Natural killer cell (primary cell): ENCODE data around the gene CD2AP. TPM values are rescaled to one million over a fixed set of nuclear protein-coding genes. Genes with fewer than 3 reads are reported as not detected.
"Not testable (repeated sequence)": the region's sequence is repeated elsewhere in the genome, so short reads cannot be mapped to it uniquely, and the experiment has no call there.

Source experiments
- ATAC-seq, 3 donors: fragments of 150-1000 bp in 2 of 3; fragments of 200-7000 bp in 1 of 3; cut with Tn5 transposase; 1 replicate in 1 of 3; 2 replicates in 2 of 3; pipeline ENCODE4 v1.10.0; 2021; ENCODE audit warnings: mild to moderate bottlenecking in 2 of 3, moderate library complexity in 2 of 3
- DNase-seq, 2 donors: peaks; one replicate each; pipeline versions ENCODE4 v3.0.0 to v3.0.0-alpha.2; 2013 to 2021; ENCODE audit warnings: mixed read lengths in 1 of 2
- H3K27ac ChIP-seq: one replicate; pipeline ENCODE4 v1.5.1; 2013; ENCODE audit warnings: mild to moderate bottlenecking, low read length
- H3K27me3 ChIP-seq: one replicate; pipeline ENCODE4 v1.6.1; 2013; ENCODE audit warnings: low read length; ENCODE audit not compliant: control insufficient read depth, insufficient read depth
- H3K36me3 ChIP-seq: one replicate; pipeline ENCODE4 v1.6.1; 2013; ENCODE audit warnings: low read length; ENCODE audit not compliant: control insufficient read depth, insufficient read depth
- H3K4me1 ChIP-seq: one replicate; pipeline ENCODE4 v1.6.1; 2013; ENCODE audit warnings: low read length; ENCODE audit not compliant: control insufficient read depth, insufficient read depth
- H3K4me3 ChIP-seq: one replicate; pipeline ENCODE4 v1.5.1; 2013; ENCODE audit warnings: low read length
- H3K9me3 ChIP-seq: one replicate; pipeline ENCODE4 v1.6.1; 2013; ENCODE audit warnings: low read length; ENCODE audit not compliant: control insufficient read depth, insufficient read depth
- H3K27ac Mint-ChIP-seq, 2 donors: one replicate each; pipeline ENCODE4 v1.8.0; 2022; ENCODE audit warnings: mild to moderate bottlenecking in 2 of 2, mixed read lengths in 2 of 2, moderate library complexity in 1 of 2
- H3K27me3 Mint-ChIP-seq, 2 donors: one replicate each; pipeline ENCODE4 v1.8.0; 2022; ENCODE audit warnings: low read depth in 2 of 2, mixed read lengths in 2 of 2
- H3K36me3 Mint-ChIP-seq: one replicate; pipeline ENCODE4 v1.8.0; 2022; ENCODE audit warnings: mixed read lengths
- H3K4me1 Mint-ChIP-seq, 2 donors: one replicate each; pipeline ENCODE4 v1.8.0; 2022; ENCODE audit warnings: mixed read lengths in 2 of 2
- H3K4me3 Mint-ChIP-seq: one replicate; pipeline ENCODE4 v1.8.0; 2022; ENCODE audit warnings: mild to moderate bottlenecking, moderate library complexity, mixed read lengths
- H3K9me3 Mint-ChIP-seq, 2 donors: one replicate each; pipeline ENCODE4 v1.8.0; 2022; ENCODE audit warnings: mixed read lengths in 2 of 2
- WGBS: methylation state at CpG from one replicate; pipeline ENCODE4 v1.1.7; 2013; ENCODE audit warnings: missing lambda C conversion rate; ENCODE audit not compliant: insufficient coverage; 5-methylcytosine and 5-hydroxymethylcytosine counted together
- intact Hi-C: fragments of 100-400 bp; cut with micrococcal nuclease; formaldehyde crosslinking; loops from one replicate; pipeline ENCODE4 v1.14.2; 2022
- total RNA-seq, 4 donors: library from RNA; stranded (reverse); fragments of 120-200 nt in 1 of 4; gene quantifications; one replicate each; pipeline versions ENCODE4 v1.2.3 to v1.2.4, GENCODE V29; 2013 to 2022
- TF ChIP-seq, protein P1 (sequence below): fragments of 200-600 bp; IDR thresholded peaks from one replicate; pipeline ENCODE4 v1.8.0; 2022; ENCODE audit warnings: antibody characterized with exemption

CD2AP gene
- total RNA-seq, 3 donors from 2014 or later (not counting 1 experiment from before 2014, with no cell fraction given) = 23.8 to 26.3 (median 26.3) TPM

DNA sequence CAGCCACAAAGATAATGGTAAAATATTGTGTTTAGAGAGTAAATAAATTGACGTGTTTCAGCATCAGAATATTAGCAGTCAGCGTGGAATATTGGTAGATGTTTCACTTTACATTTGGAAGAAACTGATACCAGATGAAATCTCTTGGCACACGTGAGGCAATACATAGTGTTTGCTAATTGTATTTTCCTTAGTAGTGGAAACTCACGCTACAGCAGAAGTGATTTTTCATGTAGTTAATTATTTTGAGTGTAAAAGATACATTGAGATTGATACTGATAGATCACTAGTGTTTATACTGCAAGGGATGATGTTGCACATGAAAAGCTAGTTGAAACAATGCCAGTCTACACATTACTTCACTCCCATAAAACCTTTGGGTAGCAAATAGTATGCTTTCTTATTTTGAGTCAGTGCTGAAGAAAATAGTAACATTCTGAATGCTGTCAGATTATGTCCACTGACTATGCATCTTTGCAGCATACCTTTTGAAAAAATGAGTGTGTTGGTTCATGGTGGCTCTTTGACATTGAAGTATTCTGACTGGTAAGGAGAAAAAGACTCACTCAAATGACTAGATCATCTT lies 59.3 kb downstream of the CD2AP start:
- intact Hi-C loops = no loop called here

DNA sequence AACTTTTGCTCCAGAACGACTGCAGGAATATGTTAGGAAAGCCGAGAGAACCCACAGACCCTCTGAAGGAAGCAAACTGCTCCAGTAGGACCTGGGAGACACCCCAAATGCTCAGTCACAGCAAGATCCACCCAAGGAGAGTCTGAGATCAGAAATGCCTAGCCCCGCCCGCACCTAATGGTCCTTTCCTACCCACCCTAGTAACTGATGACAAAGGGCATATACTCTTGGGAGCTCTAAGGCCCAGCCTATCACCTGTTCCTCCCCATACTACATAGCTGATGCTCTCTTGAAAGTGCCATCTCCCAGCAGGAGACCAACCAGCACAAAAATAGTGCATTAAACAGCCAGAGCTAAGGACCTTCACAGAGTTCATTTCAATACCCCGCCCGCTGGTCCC lies 67.6 kb downstream of the CD2AP start:
- Mint-ChIP-seq H3K9me3 (no peaks in the 10 kb centered on the region), H3K4me1 (peaks cover 4 to 16% of the 10 kb centered on the region in 2 donors), H3K27ac (no peak overlapping the region), H3K36me3 (peaks cover 17% of the 10 kb centered on the region), H3K4me3 (no peak overlapping the region), H3K27me3 (no peaks in the 10 kb centered on the region)
- no peaks in the 10 kb centered on the region for H3K4me1 ChIP-seq
- no peaks in the 10 kb centered on the region for H3K27me3 ChIP-seq
- DNase-seq (no peak), ATAC-seq (no peak)
- H3K36me3 ChIP-seq = peaks cover 19% of the 10 kb centered on the region
- no peaks in the 10 kb centered on the region for H3K9me3 ChIP-seq
- no peak overlapping the region for H3K4me3 ChIP-seq
- 96% methylated on average over 6 of the region's 6 CpGs for WGBS
- H3K27ac ChIP-seq = no peak overlapping the region
- intact Hi-C loops = no loop called here
- TF ChIP-seq, protein P1, sequence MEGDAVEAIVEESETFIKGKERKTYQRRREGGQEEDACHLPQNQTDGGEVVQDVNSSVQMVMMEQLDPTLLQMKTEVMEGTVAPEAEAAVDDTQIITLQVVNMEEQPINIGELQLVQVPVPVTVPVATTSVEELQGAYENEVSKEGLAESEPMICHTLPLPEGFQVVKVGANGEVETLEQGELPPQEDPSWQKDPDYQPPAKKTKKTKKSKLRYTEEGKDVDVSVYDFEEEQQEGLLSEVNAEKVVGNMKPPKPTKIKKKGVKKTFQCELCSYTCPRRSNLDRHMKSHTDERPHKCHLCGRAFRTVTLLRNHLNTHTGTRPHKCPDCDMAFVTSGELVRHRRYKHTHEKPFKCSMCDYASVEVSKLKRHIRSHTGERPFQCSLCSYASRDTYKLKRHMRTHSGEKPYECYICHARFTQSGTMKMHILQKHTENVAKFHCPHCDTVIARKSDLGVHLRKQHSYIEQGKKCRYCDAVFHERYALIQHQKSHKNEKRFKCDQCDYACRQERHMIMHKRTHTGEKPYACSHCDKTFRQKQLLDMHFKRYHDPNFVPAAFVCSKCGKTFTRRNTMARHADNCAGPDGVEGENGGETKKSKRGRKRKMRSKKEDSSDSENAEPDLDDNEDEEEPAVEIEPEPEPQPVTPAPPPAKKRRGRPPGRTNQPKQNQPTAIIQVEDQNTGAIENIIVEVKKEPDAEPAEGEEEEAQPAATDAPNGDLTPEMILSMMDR = no peak

More for the DNA sequence above, 59.3 kb downstream of the CD2AP start:
- 96% methylated on average over 4 of the region's 4 CpGs for WGBS
- Mint-ChIP-seq H3K4me3 (no peak overlapping the region), H3K4me1 (peaks cover 6 to 7% of the 10 kb centered on the region in 2 donors), H3K9me3 (no peaks in the 10 kb centered on the region), H3K36me3 (peaks cover 6% of the 10 kb centered on the region), H3K27me3 (no peaks in the 10 kb centered on the region), H3K27ac (no peak overlapping the region)
- ATAC-seq = no peak
- H3K9me3 ChIP-seq = no peaks in the 10 kb centered on the region
- no peaks in the 10 kb centered on the region for H3K27me3 ChIP-seq
- TF ChIP-seq, protein P1 = no peak
- no peak overlapping the region for H3K27ac ChIP-seq
- peaks cover 18% of the 10 kb centered on the region for H3K36me3 ChIP-seq
- H3K4me3 ChIP-seq = no peak overlapping the region
- DNase-seq = no peak
- no peaks in the 10 kb centered on the region for H3K4me1 ChIP-seq

- TF ChIP-seq, protein P1 = no peak
- WGBS = 99% methylated on average over 4 of the region's 4 CpGs
- Histone ChIP-seq H3K4me3 (no peak overlapping the region), H3K4me1 (no peaks in the 10 kb centered on the region), H3K36me3 (peaks cover under 1% of the 10 kb centered on the region), H3K9me3 (no peaks in the 10 kb centered on the region), H3K27me3 (no peaks in the 10 kb centered on the region), H3K27ac (no peak overlapping the region)
- H3K4me3 Mint-ChIP-seq = no peak overlapping the region
- peaks cover 4% of the 10 kb centered on the region for H3K36me3 Mint-ChIP-seq
- no peaks in the 10 kb centered on the region for H3K27me3 Mint-ChIP-seq
- H3K4me1 Mint-ChIP-seq = peaks cover 4 to 20% of the 10 kb centered on the region in 2 donors
- intact Hi-C loops = no loop called here
- H3K27ac Mint-ChIP-seq = no peak overlapping the region
- DNase-seq = no peak
- no peaks in the 10 kb centered on the region for H3K9me3 Mint-ChIP-seq
- ATAC-seq = no peak
Measured at GRCh38 chr6:47551670-47552069, 74.1 kb downstream of the CD2AP start.

GRCh38 chr6:47552319-47552718 lies 74.7 kb downstream of the CD2AP start:
- H3K9me3 Mint-ChIP-seq = no peaks in the 10 kb centered on the region
- DNase-seq (no peak), ATAC-seq (no peak)
- H3K4me3 ChIP-seq = no peak overlapping the region
- H3K36me3 Mint-ChIP-seq = no peaks in the 10 kb centered on the region
- H3K36me3 ChIP-seq = no peaks in the 10 kb centered on the region
- H3K9me3 ChIP-seq = no peaks in the 10 kb centered on the region
- peaks cover 4 to 20% of the 10 kb centered on the region in 2 donors for H3K4me1 Mint-ChIP-seq
- no peak overlapping the region for H3K4me3 Mint-ChIP-seq
- TF ChIP-seq, protein P1 = no peak
- peak overlapping the region; percentile 1 to 19 for H3K27ac Mint-ChIP-seq
- H3K4me1 ChIP-seq = no peaks in the 10 kb centered on the region
- intact Hi-C loops = no loop called here
- no peaks in the 10 kb centered on the region for H3K27me3 Mint-ChIP-seq
- 91% methylated on average over 1 of the region's 2 CpGs for WGBS
- H3K27ac ChIP-seq = no peak overlapping the region
- no peaks in the 10 kb centered on the region for H3K27me3 ChIP-seq

DNA sequence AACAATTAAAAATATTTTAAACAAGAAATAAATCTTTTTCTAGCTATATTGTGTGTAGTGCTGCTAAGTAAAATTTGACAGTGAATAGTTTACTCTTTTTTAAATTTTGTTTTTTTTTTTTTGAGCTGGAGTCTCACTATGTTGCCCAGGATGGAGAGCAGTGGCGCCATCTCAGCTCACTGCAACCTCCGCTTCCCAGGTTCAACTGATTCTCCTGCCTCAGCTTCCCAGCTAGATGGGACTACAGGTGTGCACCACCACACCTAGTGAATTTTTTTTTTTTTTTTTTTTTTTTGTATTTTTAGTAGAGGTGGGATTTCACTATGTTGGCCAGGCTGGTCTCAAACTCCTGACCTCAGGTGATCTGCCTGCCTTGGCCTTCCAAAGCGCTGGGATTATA lies 75.7 kb downstream of the CD2AP start:
- Mint-ChIP-seq H3K27ac (peak overlapping the region; percentile 1 to 19), H3K4me1 (peaks cover 5 to 19% of the 10 kb centered on the region in 2 donors)
- H3K9me3 ChIP-seq, H3K27ac ChIP-seq, H3K27me3 ChIP-seq, H3K4me1 ChIP-seq, intact Hi-C loops, H3K27me3 Mint-ChIP-seq, H3K36me3 ChIP-seq, DNase-seq, ATAC-seq, H3K4me3 ChIP-seq, H3K4me3 Mint-ChIP-seq, H3K36me3 Mint-ChIP-seq, H3K9me3 Mint-ChIP-seq: not testable (repeated sequence)
- 96% methylated on average over 3 of the region's 3 CpGs for whole genome bisulfite sequencing
